GM23338 (cell line): ENCODE measurements around the gene CTU1. TPM values are rescaled to one million over a fixed set of nuclear protein-coding genes. Genes with fewer than 3 reads are reported as not detected.

Source experiments
- ATAC-seq: fragments of 200-7000 bp; cut with Tn5 transposase; 3 replicates; pipeline ENCODE4 v1.9.1; 2020
- DNase-seq: peaks from one replicate; pipeline ENCODE4 v3.0.0-alpha.2; 2015; ENCODE audit warnings: low spot score
- H2AFZ ChIP-seq: fragments of 200-600 bp; sonication (generic); 2 replicates; pipeline ENCODE4 v1.8.0; 2016; ENCODE audit warnings: antibody characterized with exemption, mild to moderate bottlenecking, moderate library complexity
- H3F3A ChIP-seq: fragments of 200-600 bp; sonication (generic); replicated peaks from 2 replicates; pipeline ENCODE4 v1.8.0; 2017; ENCODE audit warnings: antibody characterized with exemption, mixed run types, low read depth
- H3K27ac ChIP-seq: fragments of 200-600 bp; sonication (generic); 2 replicates; pipeline ENCODE4 v1.6.1; 2016; ENCODE audit warnings: low read depth
- H3K27me3 ChIP-seq: fragments of 200-600 bp; sonication (generic); 2 replicates; pipeline ENCODE4 v1.8.0; 2016; ENCODE audit warnings: mild to moderate bottlenecking, mixed run types, moderate library complexity; ENCODE audit not compliant: insufficient read depth
- H3K36me3 ChIP-seq: fragments of 200-600 bp; sonication (generic); 2 replicates; pipeline ENCODE4 v1.8.0; 2016; ENCODE audit warnings: mild to moderate bottlenecking; ENCODE audit not compliant: insufficient read depth
- H3K4me1 ChIP-seq: fragments of 200-600 bp; sonication (generic); 2 replicates; pipeline ENCODE4 v1.8.0; 2016; ENCODE audit warnings: mild to moderate bottlenecking, moderate library complexity; ENCODE audit not compliant: insufficient read depth
- H3K4me2 ChIP-seq: fragments of 200-600 bp; sonication (generic); 2 replicates; pipeline ENCODE4 v1.7.1; 2017; ENCODE audit warnings: mixed run types
- H3K4me3 ChIP-seq: fragments of 200-600 bp; sonication (generic); 2 replicates; pipeline ENCODE4 v1.6.1; 2016; ENCODE audit warnings: mixed run types
- H3K79me2 ChIP-seq: fragments of 200-600 bp; sonication (generic); replicated peaks from 2 replicates; pipeline ENCODE4 v1.8.0; 2017; ENCODE audit warnings: mild to moderate bottlenecking; ENCODE audit not compliant: insufficient read depth
- H3K9me2 ChIP-seq: fragments of 200-600 bp; sonication (generic); 2 replicates; pipeline ENCODE4 v1.8.0; 2017; ENCODE audit not compliant: insufficient read depth
- H4K20me1 ChIP-seq: fragments of 200-600 bp; sonication (generic); replicated peaks from 2 replicates; pipeline ENCODE4 v1.8.0; 2017; ENCODE audit warnings: mild to moderate bottlenecking; ENCODE audit not compliant: insufficient read depth
- H3K27ac Mint-ChIP-seq: 2 replicates; pipeline ENCODE4 v1.8.0; 2020; ENCODE audit warnings: inconsistent platforms, mild to moderate bottlenecking, moderate library complexity, mixed read lengths
- H3K27me3 Mint-ChIP-seq: 3 replicates; pipeline ENCODE4 v1.8.0; 2022; ENCODE audit warnings: low read depth, mild to moderate bottlenecking, moderate library complexity, mixed read lengths, inconsistent platforms; ENCODE audit not compliant: insufficient read depth, poor library complexity
- H3K36me3 Mint-ChIP-seq: 3 replicates; pipeline ENCODE4 v1.8.0; 2021; ENCODE audit warnings: low read depth, mild to moderate bottlenecking, inconsistent platforms, moderate library complexity, mixed read lengths
- H3K4me1 Mint-ChIP-seq: 3 replicates; pipeline ENCODE4 v1.8.0; 2020; ENCODE audit warnings: mild to moderate bottlenecking, inconsistent platforms, mixed read lengths
- H3K4me3 Mint-ChIP-seq: 3 replicates; pipeline ENCODE4 v1.8.0; 2021; ENCODE audit warnings: moderate library complexity, mild to moderate bottlenecking, inconsistent platforms, mixed read lengths
- H3K9me3 Mint-ChIP-seq: 3 replicates; pipeline ENCODE4 v1.8.0; 2020; ENCODE audit warnings: moderate library complexity, mild to moderate bottlenecking, inconsistent platforms, mixed read lengths
- CREB1 ChIP-seq: fragments of 250-450 bp; sonication (Bioruptor Pico); IDR thresholded peaks from 2 replicates; pipeline ENCODE4 v1.5.0; 2020; ENCODE audit warnings: low read depth, mild to moderate bottlenecking, moderate library complexity
- CTCF ChIP-seq, 2 experiments: fragments of 200-600 bp in 1 of 2; sonication (generic) in 1 of 2; conservative IDR thresholded peaks; 2 replicates each; pipeline versions ENCODE4 v1.5.1 to v1.6.1; 2016 to 2017; ENCODE audit warnings: antibody characterized with exemption in 2 of 2, low read depth in 2 of 2, mild to moderate bottlenecking in 2 of 2, moderate library complexity in 1 of 2
- NANOG ChIP-seq: IDR thresholded peaks from 2 replicates; pipeline ENCODE4 v1.6.1; 2016; ENCODE audit warnings: antibody characterized with exemption, borderline replicate concordance
- REST ChIP-seq: IDR thresholded peaks from one replicate; pipeline ENCODE4 v1.6.1; 2018; ENCODE audit warnings: antibody characterized with exemption; ENCODE audit not compliant: unreplicated experiment
- ZNF331 ChIP-seq: fragments of 250-450 bp; sonication (Bioruptor Pico); IDR thresholded peaks from 2 replicates; pipeline ENCODE4 v1.5.0; 2020; ENCODE audit warnings: low read depth, mild to moderate bottlenecking, moderate library complexity
- polyA plus RNA-seq: library from polyadenylated mRNA; unstranded; fragments of >200 nt; fragmentation: Nextera tagmentation; extraction: Ambion mirVana; gene quantifications from 2 replicates; pipeline ENCODE4 v1.2.1, GENCODE V29; 2016
- total RNA-seq: library from RNA; depleted of rRNA; stranded (reverse); fragments of >200 nt; shearing (Covaris generic); gene quantifications from 2 replicates; pipeline ENCODE4 v1.2.3, GENCODE V29; 2014
- TF ChIP-seq, protein P1 (sequence below): fragments of 250-450 bp; sonication (Bioruptor Pico); IDR thresholded peaks from 2 replicates; pipeline ENCODE4 v1.5.0; 2020; ENCODE audit warnings: mild to moderate bottlenecking, moderate library complexity

The CTU1 gene
- total and polyA plus RNA-seq, 2 experiments from 2014 or later = 3.7 to 18.8 TPM

DNA sequence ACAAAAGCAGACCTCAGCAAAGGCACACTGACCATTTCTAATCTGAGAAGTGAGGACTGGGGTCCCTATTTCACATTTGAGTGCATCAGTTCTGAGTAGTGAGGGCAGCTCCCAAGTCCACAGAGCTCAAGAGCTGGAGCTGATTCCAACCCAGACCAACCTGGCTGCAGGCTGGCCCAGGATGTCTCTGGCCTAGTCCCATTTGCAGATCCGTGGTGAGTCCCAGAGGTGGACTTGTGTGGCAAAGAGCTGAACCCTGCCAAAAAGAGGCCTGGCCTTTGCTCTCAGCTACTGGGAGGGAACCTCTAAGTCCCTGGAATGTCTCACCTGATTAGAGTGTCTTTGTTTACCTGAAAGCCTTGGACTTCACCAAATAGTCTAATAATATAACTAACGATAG is 48.5 kb upstream of the CTU1 start:
- H4K20me1 ChIP-seq = no peaks in the 10 kb centered on the region
- DNase-seq (no peak), ATAC-seq (no peak)
- H3K79me2 ChIP-seq = no peaks in the 10 kb centered on the region
- peaks cover 7% of the 10 kb centered on the region for H3K27me3 Mint-ChIP-seq
- no peaks in the 10 kb centered on the region; the same call in 2 of the 3 replicates for H3K9me3 Mint-ChIP-seq
- no peaks in the 10 kb centered on the region for H3K9me2 ChIP-seq
- no peak overlapping the region for H3K4me2 ChIP-seq
- no peaks in the 10 kb centered on the region for H3K4me1 ChIP-seq
- H3F3A ChIP-seq = no peaks in the 10 kb centered on the region
- no peak overlapping the region for H3K27ac Mint-ChIP-seq
- H3K4me3 ChIP-seq = no peak overlapping the region
- H3K27me3 ChIP-seq = no peaks in the 10 kb centered on the region
- peaks cover 4% of the 10 kb centered on the region; the same call in 1 of the 3 replicates for H3K4me1 Mint-ChIP-seq
- no peaks in the 10 kb centered on the region for H3K36me3 ChIP-seq
- H2AFZ ChIP-seq = no peak overlapping the region
- no peak overlapping the region for H3K27ac ChIP-seq
- H3K36me3 Mint-ChIP-seq = no peaks in the 10 kb centered on the region
- no peak overlapping the region for H3K4me3 Mint-ChIP-seq
- TF ChIP-seq CTCF (conservative IDR thresholded peaks at IDR 0.05; ENCODE audit: low read depth in 2 of 2) (no peak), REST (no peak), NANOG (no peak), CREB1 (no peak), ZNF331 (CRISPR knock-in tag) (no peak)
- TF ChIP-seq, protein P1, sequence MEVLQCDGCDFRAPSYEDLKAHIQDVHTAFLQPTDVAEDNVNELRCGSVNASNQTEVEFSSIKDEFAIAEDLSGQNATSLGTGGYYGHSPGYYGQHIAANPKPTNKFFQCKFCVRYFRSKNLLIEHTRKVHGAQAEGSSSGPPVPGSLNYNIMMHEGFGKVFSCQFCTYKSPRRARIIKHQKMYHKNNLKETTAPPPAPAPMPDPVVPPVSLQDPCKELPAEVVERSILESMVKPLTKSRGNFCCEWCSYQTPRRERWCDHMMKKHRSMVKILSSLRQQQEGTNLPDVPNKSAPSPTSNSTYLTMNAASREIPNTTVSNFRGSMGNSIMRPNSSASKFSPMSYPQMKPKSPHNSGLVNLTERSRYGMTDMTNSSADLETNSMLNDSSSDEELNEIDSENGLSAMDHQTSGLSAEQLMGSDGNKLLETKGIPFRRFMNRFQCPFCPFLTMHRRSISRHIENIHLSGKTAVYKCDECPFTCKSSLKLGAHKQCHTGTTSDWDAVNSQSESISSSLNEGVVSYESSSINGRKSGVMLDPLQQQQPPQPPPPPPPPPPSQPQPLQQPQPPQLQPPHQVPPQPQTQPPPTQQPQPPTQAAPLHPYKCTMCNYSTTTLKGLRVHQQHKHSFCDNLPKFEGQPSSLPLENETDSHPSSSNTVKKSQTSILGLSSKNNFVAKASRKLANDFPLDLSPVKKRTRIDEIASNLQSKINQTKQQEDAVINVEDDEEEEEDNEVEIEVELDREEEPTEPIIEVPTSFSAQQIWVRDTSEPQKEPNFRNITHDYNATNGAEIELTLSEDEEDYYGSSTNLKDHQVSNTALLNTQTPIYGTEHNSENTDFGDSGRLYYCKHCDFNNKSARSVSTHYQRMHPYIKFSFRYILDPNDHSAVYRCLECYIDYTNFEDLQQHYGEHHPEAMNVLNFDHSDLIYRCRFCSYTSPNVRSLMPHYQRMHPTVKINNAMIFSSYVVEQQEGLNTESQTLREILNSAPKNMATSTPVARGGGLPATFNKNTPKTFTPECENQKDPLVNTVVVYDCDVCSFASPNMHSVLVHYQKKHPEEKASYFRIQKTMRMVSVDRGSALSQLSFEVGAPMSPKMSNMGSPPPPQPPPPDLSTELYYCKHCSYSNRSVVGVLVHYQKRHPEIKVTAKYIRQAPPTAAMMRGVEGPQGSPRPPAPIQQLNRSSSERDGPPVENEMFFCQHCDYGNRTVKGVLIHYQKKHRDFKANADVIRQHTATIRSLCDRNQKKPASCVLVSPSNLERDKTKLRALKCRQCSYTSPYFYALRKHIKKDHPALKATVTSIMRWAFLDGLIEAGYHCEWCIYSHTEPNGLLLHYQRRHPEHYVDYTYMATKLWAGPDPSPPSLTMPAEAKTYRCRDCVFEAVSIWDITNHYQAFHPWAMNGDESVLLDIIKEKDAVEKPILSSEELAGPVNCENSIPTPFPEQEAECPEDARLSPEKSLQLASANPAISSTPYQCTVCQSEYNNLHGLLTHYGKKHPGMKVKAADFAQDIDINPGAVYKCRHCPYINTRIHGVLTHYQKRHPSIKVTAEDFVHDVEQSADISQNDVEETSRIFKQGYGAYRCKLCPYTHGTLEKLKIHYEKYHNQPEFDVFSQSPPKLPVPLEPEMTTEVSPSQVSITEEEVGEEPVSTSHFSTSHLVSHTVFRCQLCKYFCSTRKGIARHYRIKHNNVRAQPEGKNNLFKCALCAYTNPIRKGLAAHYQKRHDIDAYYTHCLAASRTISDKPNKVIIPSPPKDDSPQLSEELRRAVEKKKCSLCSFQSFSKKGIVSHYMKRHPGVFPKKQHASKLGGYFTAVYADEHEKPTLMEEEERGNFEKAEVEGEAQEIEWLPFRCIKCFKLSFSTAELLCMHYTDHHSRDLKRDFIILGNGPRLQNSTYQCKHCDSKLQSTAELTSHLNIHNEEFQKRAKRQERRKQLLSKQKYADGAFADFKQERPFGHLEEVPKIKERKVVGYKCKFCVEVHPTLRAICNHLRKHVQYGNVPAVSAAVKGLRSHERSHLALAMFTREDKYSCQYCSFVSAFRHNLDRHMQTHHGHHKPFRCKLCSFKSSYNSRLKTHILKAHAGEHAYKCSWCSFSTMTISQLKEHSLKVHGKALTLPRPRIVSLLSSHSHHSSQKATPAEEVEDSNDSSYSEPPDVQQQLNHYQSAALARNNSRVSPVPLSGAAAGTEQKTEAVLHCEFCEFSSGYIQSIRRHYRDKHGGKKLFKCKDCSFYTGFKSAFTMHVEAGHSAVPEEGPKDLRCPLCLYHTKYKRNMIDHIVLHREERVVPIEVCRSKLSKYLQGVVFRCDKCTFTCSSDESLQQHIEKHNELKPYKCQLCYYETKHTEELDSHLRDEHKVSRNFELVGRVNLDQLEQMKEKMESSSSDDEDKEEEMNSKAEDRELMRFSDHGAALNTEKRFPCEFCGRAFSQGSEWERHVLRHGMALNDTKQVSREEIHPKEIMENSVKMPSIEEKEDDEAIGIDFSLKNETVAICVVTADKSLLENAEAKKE (CRISPR knock-in tag) = no peak
